Cardiac septum (tissue), 1 donor: ENCODE data around the gene KNSTRN. TPM values are rescaled to one million over a fixed set of nuclear protein-coding genes. Genes with fewer than 3 reads are reported as not detected.

Source experiments
- DNase-seq: peaks from one replicate; pipeline ENCODE4 v3.0.0-alpha.2; 2020; ENCODE audit warnings: low spot score
- intact Hi-C: fragments of 100-400 bp; cut with DNase I; formaldehyde crosslinking; loops from one replicate; pipeline ENCODE4 v1.14.0; 2022
- total RNA-seq: library from RNA; stranded (reverse); fragmentation: NEBNext Ultra II Directional; extraction: Animal tissue kit (Norgen Biotek cat#: 25700); gene quantifications from one replicate; pipeline ENCODE4 v1.2.1, GENCODE V29; 2021
- donor health status: DM: no; HTN: no; CAD: no.

Gene KNSTRN
- total RNA-seq, 1 donor from 2014 or later, result 7.5 TPM

GRCh38 chr15:40361640-40362039 is 20.9 kb upstream of the KNSTRN start:
- intact Hi-C loops, result no loop called here
- no peak for DNase-seq

GRCh38 chr15:40363611-40364010 is 18.9 kb upstream of the KNSTRN start:
- intact Hi-C loops, result loop anchor here (1.0 kb wide), 1 partner anchor 45 kb away; no protein-coding TSS in a partner anchor
- DNase-seq, result no peak

GRCh38 chr15:40364251-40364650 is 18.3 kb upstream of the KNSTRN start:
- intact Hi-C loops, result loop anchor here (1.0 kb wide), 1 partner anchor 46 kb away; no protein-coding TSS in a partner anchor
- DNase-seq, result no peak

GRCh38 chr15:40365016-40365415 is 17.5 kb upstream of the KNSTRN start:
- intact Hi-C loops, result no loop called here
- no peak for DNase-seq

GRCh38 chr15:40365624-40366456 is 16.7 kb upstream of the KNSTRN start:
- no peak for DNase-seq
- intact Hi-C loops, result loop anchor here (2.0 kb wide), 1 partner anchor 25 kb away; the partner anchor contains the start of gene CCDC9B

GRCh38 chr15:40366457-40367370 is 15.8 kb upstream of the KNSTRN start:
- peak; percentile 92 for DNase-seq
- intact Hi-C loops, result loop anchor here (2.0 kb wide), 1 partner anchor 26 kb away; the partner anchor contains the start of gene CCDC9B

- no peak for DNase-seq
- intact Hi-C loops, result loop anchor here (2.0 kb wide), 1 partner anchor 27 kb away; the partner anchor contains the start of gene CCDC9B
Measured at GRCh38 chr15:40367371-40367685, 15.2 kb upstream of the KNSTRN start.

GRCh38 chr15:40367686-40368611 is 14.6 kb upstream of the KNSTRN start:
- intact Hi-C loops, result loop anchor here (2.0 kb wide), 2 partner anchors 27 to 53 kb away; partner anchors contain the start of gene CCDC9B
- peak; percentile 94 for DNase-seq

- no peak for DNase-seq
- intact Hi-C loops, result loop anchor here (2.0 kb wide), 1 partner anchor 52 kb away; no protein-coding TSS in a partner anchor
Measured at GRCh38 chr15:40368719-40369473, 13.6 kb upstream of the KNSTRN start.

GRCh38 chr15:40369474-40369869 is 13.0 kb upstream of the KNSTRN start:
- DNase-seq, result no peak
- intact Hi-C loops, result loop anchor here (2.0 kb wide), 1 partner anchor 51 kb away; no protein-coding TSS in a partner anchor

- intact Hi-C loops, result loop anchor here (2.0 kb wide), 1 partner anchor 51 kb away; no protein-coding TSS in a partner anchor
- no peak for DNase-seq
Measured at GRCh38 chr15:40369971-40370370, 12.6 kb upstream of the KNSTRN start.

- DNase-seq, result no peak
- intact Hi-C loops, result no loop called here
Measured at GRCh38 chr15:40372981-40373380, 9.5 kb upstream of the KNSTRN start.

- no peak for DNase-seq
- intact Hi-C loops, result no loop called here
Measured at GRCh38 chr15:40377606-40378005, 4.9 kb upstream of the KNSTRN start.

GRCh38 chr15:40379374-40379773 is 3.1 kb upstream of the KNSTRN start:
- intact Hi-C loops, result no loop called here
- DNase-seq, result no peak

- intact Hi-C loops, result no loop called here
- peak; percentile 74 for DNase-seq
Measured at GRCh38 chr15:40379853-40380252, 2.7 kb upstream of the KNSTRN start.

GRCh38 chr15:40380636-40381035 is 1.9 kb upstream of the KNSTRN start:
- DNase-seq, result no peak
- intact Hi-C loops, result no loop called here

GRCh38 chr15:40381818-40382529 is 547 bp upstream of the KNSTRN start:
- intact Hi-C loops, result no loop called here
- DNase-seq, result peak; percentile 29

GRCh38 chr15:40386480-40386879 is 4.0 kb downstream of the KNSTRN start:
- no peak for DNase-seq
- intact Hi-C loops, result no loop called here
